Immature natural killer cell (primary cell): ENCODE results near the gene PPP2R5C. TPM values are rescaled to one million over a fixed set of nuclear protein-coding genes. Genes with fewer than 3 reads are reported as not detected.
"Not testable (repeated sequence)": the region's sequence is repeated elsewhere in the genome, so short reads cannot be mapped to it uniquely, and the experiment has no call there.

Source experiments
- DNase-seq, 3 donors: peaks; one replicate each; pipeline ENCODE4 v3.0.0; 2022; ENCODE audit warnings: mixed read lengths in 1 of 3
- H3K27ac Mint-ChIP-seq, 6 donors: one replicate each; pipeline ENCODE4 v1.8.0; 2020; ENCODE audit warnings: mixed read lengths in 6 of 6, mild to moderate bottlenecking in 5 of 6, inconsistent platforms in 4 of 6, moderate library complexity in 3 of 6
- H3K27me3 Mint-ChIP-seq, 3 donors: one replicate each; pipeline ENCODE4 v1.8.0; 2020 to 2021; ENCODE audit warnings: low read depth in 3 of 3, mild to moderate bottlenecking in 3 of 3, mixed read lengths in 3 of 3, moderate library complexity in 3 of 3, inconsistent platforms in 1 of 3
- H3K36me3 Mint-ChIP-seq, 3 donors: one replicate each; pipeline ENCODE4 v1.8.0; 2020; ENCODE audit warnings: mixed read lengths in 3 of 3, inconsistent platforms in 2 of 3, mild to moderate bottlenecking in 2 of 3
- H3K4me1 Mint-ChIP-seq, 2 donors: one replicate each; pipeline ENCODE4 v1.8.0; 2020; ENCODE audit warnings: inconsistent platforms in 2 of 2, mild to moderate bottlenecking in 2 of 2, mixed read lengths in 2 of 2, moderate library complexity in 1 of 2
- H3K4me3 Mint-ChIP-seq, 5 donors: one replicate each; pipeline ENCODE4 v1.8.0; 2020; ENCODE audit warnings: mild to moderate bottlenecking in 5 of 5, mixed read lengths in 5 of 5, inconsistent platforms in 3 of 5, moderate library complexity in 3 of 5
- H3K9me3 Mint-ChIP-seq, 6 donors: one replicate each; pipeline ENCODE4 v1.8.0; 2020; ENCODE audit warnings: mild to moderate bottlenecking in 6 of 6, mixed read lengths in 6 of 6, inconsistent platforms in 4 of 6, moderate library complexity in 3 of 6
- polyA plus RNA-seq, 3 donors: library from polyadenylated mRNA; unstranded; fragments of 300-500 nt; fragmentation: Illumina TruSeq; gene quantifications; one replicate each; pipeline ENCODE4 v1.2.3, GENCODE V29; 2021

PPP2R5C gene
- polyA plus RNA-seq = 100 to 1,000 TPM; 214 to 250 (median 236) TPM

- H3K9me3 Mint-ChIP-seq = no peaks in the 10 kb centered on the region
- H3K4me3 Mint-ChIP-seq = peak within 1 kb of the TSS; percentile 92 to 99 (median 97)
- H3K4me1 Mint-ChIP-seq = peaks cover 66 to 80% of the 10 kb centered on the region in 2 donors
- peaks cover 9 to 26% (median 24%) of the 10 kb centered on the region in 3 donors for H3K27me3 Mint-ChIP-seq
- peak; percentile 91 to 94 (median 93) for DNase-seq
- peak within 1 kb of the TSS; percentile 87 to 98 (median 96) for H3K27ac Mint-ChIP-seq
- peaks cover 22 to 29% (median 26%) of the 10 kb centered on the region in 3 donors for H3K36me3 Mint-ChIP-seq
Observed at GRCh38 chr14:101761032-101761880, at the start of gene PPP2R5C. PPP2R5C (plus strand) TSS chr14:101761709; CDS start chr14:101761894, 185 bp downstream.

GRCh38 chr14:101711857-101712233, 49.7 kb upstream of the PPP2R5C start:
- Mint-ChIP-seq H3K9me3 (peaks cover 4 to 16% (median 13%) of the 10 kb centered on the region in 6 donors), H3K27ac (peak overlapping the region; percentile 93 to 99 (median 96)), H3K4me3 (peak overlapping the region in 3 of 5 donors; percentile 3 to 32 (median 30)), H3K4me1 (peaks cover 78 to 81% of the 10 kb centered on the region in 2 donors), H3K27me3 (peaks cover 44 to 58% (median 51%) of the 10 kb centered on the region in 3 donors)
- DNase-seq = peak in 1 of 3 donors; percentile 26
- H3K36me3 Mint-ChIP-seq = not testable (repeated sequence)

DNA sequence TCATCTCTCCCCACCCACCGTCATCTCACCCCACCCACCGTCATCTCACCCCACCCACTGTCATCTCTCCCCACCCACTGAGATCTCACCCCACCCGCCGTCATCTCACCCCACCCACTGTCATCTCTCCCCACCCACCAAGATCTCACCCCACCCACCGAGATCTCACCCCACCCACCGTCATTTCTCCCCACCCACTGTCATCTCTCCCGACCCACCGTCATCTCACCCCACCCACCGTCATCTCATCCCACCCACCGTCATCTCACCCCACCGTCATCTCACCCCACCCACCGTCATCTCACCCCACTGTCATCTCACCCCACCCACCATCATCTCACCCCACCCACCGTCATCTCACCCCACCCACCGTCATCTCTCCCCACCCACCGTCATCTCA, 49.2 kb upstream of the PPP2R5C start:
- Mint-ChIP-seq H3K27ac (peak overlapping the region in 3 of 6 donors; percentile 34 to 99 (median 94)), H3K27me3 (peaks cover 47 to 61% (median 53%) of the 10 kb centered on the region in 3 donors), H3K9me3 (peaks cover 4 to 16% (median 13%) of the 10 kb centered on the region in 6 donors), H3K4me1 (peaks cover 78 to 81% of the 10 kb centered on the region in 2 donors)
- H3K4me3 Mint-ChIP-seq, DNase-seq, H3K36me3 Mint-ChIP-seq: not testable (repeated sequence)

- Mint-ChIP-seq H3K27ac (peak overlapping the region in 5 of 6 donors; percentile 97 to 100 (median 99)), H3K27me3 (peaks cover 47 to 65% (median 58%) of the 10 kb centered on the region in 3 donors), H3K9me3 (peaks cover 4 to 16% (median 13%) of the 10 kb centered on the region in 6 donors), H3K4me1 (peaks cover 78 to 81% of the 10 kb centered on the region in 2 donors)
- not testable (repeated sequence) for H3K36me3 Mint-ChIP-seq, H3K4me3 Mint-ChIP-seq
- peak; percentile 56 to 81 (median 75) for DNase-seq
Observed at GRCh38 chr14:101713091-101713490, 48.4 kb upstream of the PPP2R5C start.

DNA sequence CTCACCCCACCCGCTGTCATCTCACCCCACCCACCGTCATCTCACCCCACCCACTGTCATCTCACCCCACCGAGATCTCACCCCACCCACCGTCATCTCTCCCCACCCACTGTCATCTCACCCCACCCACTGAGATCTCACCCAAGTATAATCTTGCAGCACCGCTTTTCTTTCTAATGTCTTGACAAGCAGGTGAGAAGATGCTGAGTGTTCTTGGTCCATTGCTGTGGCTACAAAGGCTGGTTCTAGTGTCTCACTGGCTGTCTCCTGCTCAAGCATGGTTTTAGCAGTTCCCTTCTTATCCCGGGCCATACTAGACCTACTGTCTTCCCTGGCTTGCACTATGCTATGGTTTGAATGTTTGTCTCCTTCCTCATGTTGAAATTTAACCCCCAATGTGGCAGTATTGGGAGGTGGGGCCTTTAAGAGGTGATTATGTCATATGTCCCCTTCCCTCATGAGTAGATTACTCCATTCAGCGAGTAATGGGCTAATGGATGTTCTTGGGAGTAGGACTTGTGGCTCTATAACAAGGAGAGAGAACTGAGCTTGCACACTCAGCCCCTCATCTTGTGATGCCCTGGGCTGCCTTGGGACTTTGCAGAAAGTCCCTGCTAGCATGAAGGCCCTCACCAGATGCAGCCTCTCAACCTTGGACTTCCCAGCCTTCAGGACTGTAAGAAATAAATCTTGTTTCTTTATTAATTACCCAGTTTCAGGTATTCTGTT, 47.7 kb upstream of the PPP2R5C start:
- Mint-ChIP-seq H3K9me3 (peaks cover 4 to 16% (median 13%) of the 10 kb centered on the region in 6 donors), H3K36me3 (peaks cover 0 to 10% (median 0%) of the 10 kb centered on the region in 3 donors), H3K4me1 (peaks cover 77 to 81% of the 10 kb centered on the region in 2 donors), H3K4me3 (peak overlapping the region; percentile 45 to 79 (median 60)), H3K27me3 (peaks cover 47 to 65% (median 60%) of the 10 kb centered on the region in 3 donors), H3K27ac (peak overlapping the region; percentile 97 to 100 (median 98))
- DNase-seq = peak; percentile 81 to 89 (median 84)

GRCh38 chr14:101714394-101714793, 47.1 kb upstream of the PPP2R5C start:
- Mint-ChIP-seq H3K9me3 (peaks cover 4 to 16% (median 13%) of the 10 kb centered on the region in 6 donors), H3K4me1 (peaks cover 78 to 83% of the 10 kb centered on the region in 2 donors), H3K27ac (peak overlapping the region; percentile 97 to 100 (median 98)), H3K27me3 (peaks cover 48 to 68% (median 61%) of the 10 kb centered on the region in 3 donors), H3K4me3 (peak overlapping the region; percentile 17 to 69 (median 46)), H3K36me3 (peaks cover 0 to 10% (median 3%) of the 10 kb centered on the region in 3 donors)
- DNase-seq = no peak

DNA sequence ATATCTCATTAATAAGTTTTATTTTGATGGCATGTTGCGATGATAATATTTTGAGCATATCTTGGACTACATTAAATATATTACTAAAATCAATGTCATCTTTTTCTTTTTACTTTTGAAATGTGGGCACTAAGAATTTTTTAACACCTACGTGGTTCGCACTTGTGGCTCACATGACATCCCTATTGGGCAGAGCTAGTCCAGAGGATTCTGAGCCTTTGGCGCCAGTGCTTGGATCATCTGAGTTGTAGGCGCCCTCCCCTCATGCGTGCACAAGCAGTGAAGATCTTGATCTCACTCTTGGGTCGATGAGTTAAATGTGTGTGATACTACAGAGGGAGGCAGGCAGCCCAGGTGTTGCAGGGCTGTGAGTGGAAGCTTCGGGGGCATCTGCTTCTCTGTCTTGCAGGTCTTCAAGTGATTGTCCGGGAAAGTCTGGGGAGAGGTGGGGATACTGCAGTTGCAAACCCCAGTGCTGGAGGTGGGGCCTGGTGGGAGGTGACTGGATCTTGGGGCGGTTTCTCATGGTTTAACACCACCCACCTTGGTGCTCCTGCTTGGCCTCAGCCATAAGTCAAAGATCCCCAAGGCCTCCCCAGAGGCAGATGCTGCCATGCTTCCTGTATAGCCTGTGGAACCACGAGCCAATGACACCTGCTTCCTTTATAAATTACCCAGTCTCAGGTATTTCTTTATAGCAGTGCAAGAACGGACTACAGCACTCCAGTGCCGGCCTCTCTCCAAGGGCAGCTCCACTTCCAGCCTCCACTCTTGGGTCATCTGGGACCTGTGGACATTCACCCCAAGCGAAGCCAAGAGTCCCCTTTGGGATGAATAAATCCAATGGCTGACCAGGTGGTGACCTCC, 46.1 kb upstream of the PPP2R5C start:
- Mint-ChIP-seq H3K4me1 (peaks cover 78 to 83% of the 10 kb centered on the region in 2 donors), H3K9me3 (peaks cover 4 to 16% (median 13%) of the 10 kb centered on the region in 6 donors), H3K27me3 (peaks cover 41 to 61% (median 55%) of the 10 kb centered on the region in 3 donors), H3K4me3 (peak overlapping the region; percentile 68 to 82 (median 73)), H3K27ac (peak overlapping the region; percentile 93 to 100 (median 98)), H3K36me3 (peaks cover 0 to 10% (median 3%) of the 10 kb centered on the region in 3 donors)
- peak; percentile 65 to 77 (median 75) for DNase-seq

DNA sequence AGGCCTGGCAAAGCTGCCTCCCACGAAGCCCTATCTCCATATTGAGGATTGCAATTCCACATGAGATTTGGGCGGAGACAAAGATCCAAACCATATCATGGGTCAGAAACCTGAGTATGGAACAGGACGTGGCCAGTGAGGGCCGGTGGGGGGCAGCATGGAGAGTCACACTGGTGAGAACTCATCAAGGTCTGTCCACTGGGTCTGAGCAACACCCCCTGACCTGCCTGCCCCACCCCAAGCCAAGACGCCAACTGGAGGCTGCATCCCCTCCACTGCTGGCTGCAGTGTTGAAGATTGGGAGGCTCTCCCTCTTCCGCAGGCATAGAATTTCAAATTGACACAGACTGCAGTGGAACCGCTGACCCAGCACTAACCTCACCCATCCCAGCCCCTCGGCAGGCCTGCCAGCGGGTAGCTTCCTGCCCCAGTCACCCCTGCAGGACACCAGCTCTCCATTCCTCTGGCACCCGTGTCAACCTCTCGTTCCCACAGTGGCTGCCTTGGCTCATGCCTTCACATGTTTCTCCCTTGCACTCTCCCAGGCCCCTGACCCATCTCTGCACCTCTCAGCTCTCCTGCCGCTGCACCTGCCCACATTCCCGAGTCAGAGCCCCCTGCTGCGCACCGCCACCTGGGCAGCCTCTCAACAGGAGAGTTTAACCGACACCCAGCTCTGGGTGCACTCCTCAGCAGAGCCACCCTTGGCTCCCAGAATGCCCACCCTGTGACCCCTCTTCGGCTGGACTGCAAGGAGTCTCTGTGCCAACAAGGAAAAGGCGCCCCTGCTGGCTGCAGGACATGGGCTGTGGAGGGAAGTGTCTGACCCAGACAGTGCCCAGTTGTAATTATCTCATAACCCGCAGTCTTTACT, 45.2 kb upstream of the PPP2R5C start:
- H3K9me3 Mint-ChIP-seq = peaks cover 4 to 11% (median 7%) of the 10 kb centered on the region in 6 donors
- peaks cover 32 to 52% (median 46%) of the 10 kb centered on the region in 3 donors for H3K27me3 Mint-ChIP-seq
- peaks cover 0 to 3% (median 3%) of the 10 kb centered on the region in 3 donors for H3K36me3 Mint-ChIP-seq
- peak overlapping the region; percentile 27 to 79 (median 65) for H3K4me3 Mint-ChIP-seq
- H3K27ac Mint-ChIP-seq = peak overlapping the region; percentile 93 to 100 (median 98)
- H3K4me1 Mint-ChIP-seq = peaks cover 76 to 83% of the 10 kb centered on the region in 2 donors
- DNase-seq = no peak

- H3K4me3 Mint-ChIP-seq = peak overlapping the region; percentile 61 to 75 (median 66)
- H3K27ac Mint-ChIP-seq = peak overlapping the region; percentile 93 to 100 (median 98)
- H3K4me1 Mint-ChIP-seq = peaks cover 78 to 87% of the 10 kb centered on the region in 2 donors
- peaks cover 3 to 11% (median 7%) of the 10 kb centered on the region in 6 donors for H3K9me3 Mint-ChIP-seq
- peaks cover 0 to 3% (median 3%) of the 10 kb centered on the region in 3 donors for H3K36me3 Mint-ChIP-seq
- DNase-seq = peak; percentile 67 to 79 (median 68)
- peaks cover 33 to 49% (median 47%) of the 10 kb centered on the region in 3 donors for H3K27me3 Mint-ChIP-seq
Observed at GRCh38 chr14:101716956-101717662, 44.4 kb upstream of the PPP2R5C start.

- Mint-ChIP-seq H3K4me3 (peak overlapping the region; percentile 61 to 75 (median 66)), H3K4me1 (peaks cover 85 to 95% of the 10 kb centered on the region in 2 donors), H3K9me3 (peaks cover 3 to 11% (median 7%) of the 10 kb centered on the region in 6 donors), H3K27ac (peak overlapping the region; percentile 93 to 100 (median 98)), H3K27me3 (peaks cover 38 to 53% (median 47%) of the 10 kb centered on the region in 3 donors), H3K36me3 (peaks cover 0 to 3% (median 3%) of the 10 kb centered on the region in 3 donors)
- no peak for DNase-seq
Observed at GRCh38 chr14:101717663-101718490, 43.6 kb upstream of the PPP2R5C start.
